Measurements from ENCODE around the gene APMAP. TPM values are rescaled to one million over a fixed set of nuclear protein-coding genes. Genes with fewer than 3 reads are reported as not detected.

APMAP gene
- total and polyA plus RNA-seq, 3 donors from 2014 or later, result 92.3 to 135 (median 105) TPM

- no peaks in the 10 kb centered on the region for H3K27me3 ChIP-seq
- H3K27ac ChIP-seq, result peak overlapping the region in 1 of 2 donors; percentile 5
- H3K4me3 ChIP-seq, result no peak overlapping the region
- WGBS, 2 donors, result 81 to 84% methylated on average over 3 of the region's 3 CpGs
- H3K9me3 ChIP-seq, result no peaks in the 10 kb centered on the region
- H3K36me3 ChIP-seq (ENCODE audit: low read depth, missing control alignments), result no peaks in the 10 kb centered on the region
- intact Hi-C loops (cut with DNase I; ENCODE audit: low total_unique reads), result no loop called here
- peak; percentile 35 for DNase-seq
- TF ChIP-seq CTCF (IDR thresholded peaks at IDR 0.05), result no peak
- TF ChIP-seq POLR2A (IDR thresholded peaks at IDR 0.05), result no peak
- H3K4me1 ChIP-seq, result peaks cover 64% of the 10 kb centered on the region
These were observed 10.8 kb downstream of the APMAP start for GRCh38 chr20:24981790-24982189.

- H3K4me1 ChIP-seq, result peaks cover 62% of the 10 kb centered on the region
- 57 to 65% methylated on average over 4 of the region's 4 CpGs for WGBS, 2 donors
- intact Hi-C loops (cut with DNase I; ENCODE audit: low total_unique reads), result no loop called here
- H3K27me3 ChIP-seq, result no peaks in the 10 kb centered on the region
- TF ChIP-seq POLR2A (IDR thresholded peaks at IDR 0.05) (no peak), CTCF (IDR thresholded peaks at IDR 0.05) (no peak)
- H3K9me3 ChIP-seq, result no peaks in the 10 kb centered on the region
- H3K4me3 ChIP-seq, result no peak overlapping the region
- H3K36me3 ChIP-seq (ENCODE audit: low read depth, missing control alignments), result no peaks in the 10 kb centered on the region
- DNase-seq, result no peak
- peak overlapping the region in 1 of 2 donors; percentile 5 for H3K27ac ChIP-seq
These were observed 11.3 kb downstream of the APMAP start for GRCh38 chr20:24981282-24981681.

- no peak for TF ChIP-seq CTCF (IDR thresholded peaks at IDR 0.05)
- no peak for TF ChIP-seq POLR2A (IDR thresholded peaks at IDR 0.05)
- WGBS, 2 donors, result 88 to 93% methylated on average over 16 to 34 of the region's 34 CpGs
- Histone ChIP-seq H3K36me3 (ENCODE audit: low read depth, missing control alignments) (no peaks in the 10 kb centered on the region), H3K4me3 (no peak overlapping the region), H3K4me1 (peaks cover 54% of the 10 kb centered on the region), H3K27me3 (no peaks in the 10 kb centered on the region), H3K9me3 (no peaks in the 10 kb centered on the region), H3K27ac (no peak overlapping the region)
- no peak for DNase-seq
- intact Hi-C loops (cut with DNase I; ENCODE audit: low total_unique reads), result no loop called here
These were observed 12.1 kb downstream of the APMAP start for GRCh38 chr20:24980291-24981053.

- WGBS, 2 donors, result 93% methylated on average over 13 to 15 of the region's 15 CpGs
- Histone ChIP-seq H3K27ac (peak overlapping the region in 1 of 2 donors; percentile 87), H3K27me3 (no peaks in the 10 kb centered on the region), H3K4me1 (peaks cover 45% of the 10 kb centered on the region), H3K4me3 (no peak overlapping the region), H3K36me3 (ENCODE audit: low read depth, missing control alignments) (no peaks in the 10 kb centered on the region), H3K9me3 (no peaks in the 10 kb centered on the region)
- no peak for TF ChIP-seq POLR2A (IDR thresholded peaks at IDR 0.05)
- TF ChIP-seq CTCF (IDR thresholded peaks at IDR 0.05), result no peak
- intact Hi-C loops (cut with DNase I; ENCODE audit: low total_unique reads), result no loop called here
- DNase-seq, result no peak
These were observed 13.3 kb downstream of the APMAP start for GRCh38 chr20:24979036-24979960.

Data from testis (tissue), 3 donors.